ENCODE results near the gene BTRC.

BTRC gene

DNA sequence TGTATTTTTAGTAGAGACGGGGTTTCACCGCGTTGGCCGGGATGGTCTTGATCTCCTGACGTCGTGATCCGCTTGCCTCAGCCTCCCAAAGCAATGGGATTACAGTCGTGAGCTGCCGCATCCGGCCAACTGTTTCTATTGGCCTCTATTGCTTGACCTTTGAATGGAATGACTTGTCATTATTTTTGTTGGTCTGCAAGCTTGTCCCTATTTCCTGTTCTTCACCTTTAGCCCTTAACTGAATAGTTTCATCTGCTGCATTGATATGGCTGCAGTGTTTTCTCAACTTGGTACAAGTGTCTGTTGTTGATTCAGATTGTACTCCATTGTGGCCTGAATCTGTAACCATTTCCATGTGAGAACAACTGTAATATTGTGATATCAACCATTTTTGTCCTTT lies 128.6 kb downstream of the BTRC start:
- H3K4me2 ChIP-seq (ENCODE audit: low read length): no peak overlapping the region
- no peak overlapping the region for H3K4ac ChIP-seq (ENCODE audit: low read depth, low read length)
- no peaks in the 10 kb centered on the region for H3K27me3 ChIP-seq (ENCODE audit: insufficient read depth, low read length)
- H3K9ac ChIP-seq (ENCODE audit: low read length): no peak overlapping the region
- no peak overlapping the region for H3K23ac ChIP-seq (ENCODE audit: low read length)
- no peak overlapping the region for H2BK5ac ChIP-seq (ENCODE audit: low read depth, low read length, poor library complexity)
- H4K8ac ChIP-seq (ENCODE audit: low read depth, low read length): no peak overlapping the region
- H3K9me3 ChIP-seq (ENCODE audit: insufficient read depth, low read depth, low read length): no peaks in the 10 kb centered on the region
- no CpG with 5 or more reads among the region's 10 CpGs for WGBS (ENCODE audit: extremely low coverage, insufficient coverage, insufficient read length)
- no peak overlapping the region for H3K4me3 ChIP-seq (ENCODE audit: low read depth, low read length)
- no peak overlapping the region for H2BK12ac ChIP-seq (ENCODE audit: low read length)
- no peaks in the 10 kb centered on the region for H3K4me1 ChIP-seq (ENCODE audit: control insufficient read depth in 1 of 2, insufficient read depth in 2 of 2, low read length in 2 of 2)
- H2AFZ ChIP-seq (ENCODE audit: insufficient read depth, low read length, poor library complexity): no peak overlapping the region
- no peak overlapping the region for H2AK5ac ChIP-seq (ENCODE audit: low read length)
- H4K12ac ChIP-seq (ENCODE audit: low read depth, low read length): no peak overlapping the region
- no peaks in the 10 kb centered on the region for H3K79me1 ChIP-seq (ENCODE audit: low read length)
- H2BK120ac ChIP-seq (ENCODE audit: insufficient read depth, low read length, poor library complexity): no peak overlapping the region
- H3K79me2 ChIP-seq (ENCODE audit: control insufficient read depth, insufficient read depth, low read length, poor library complexity): no peaks in the 10 kb centered on the region
- no peak overlapping the region for H3K14ac ChIP-seq (ENCODE audit: low read length)
- no peak overlapping the region for H3K27ac ChIP-seq (ENCODE audit: low read depth, low read length)
- H3K18ac ChIP-seq (ENCODE audit: low read length): no peak overlapping the region
- H3K36me3 ChIP-seq (ENCODE audit: control insufficient read depth in 1 of 2, insufficient read depth in 2 of 2, low read length in 2 of 2): no peaks in the 10 kb centered on the region
- DNase-seq: no peak
- no peak overlapping the region for H4K91ac ChIP-seq (ENCODE audit: low read depth, low read length)

DNA sequence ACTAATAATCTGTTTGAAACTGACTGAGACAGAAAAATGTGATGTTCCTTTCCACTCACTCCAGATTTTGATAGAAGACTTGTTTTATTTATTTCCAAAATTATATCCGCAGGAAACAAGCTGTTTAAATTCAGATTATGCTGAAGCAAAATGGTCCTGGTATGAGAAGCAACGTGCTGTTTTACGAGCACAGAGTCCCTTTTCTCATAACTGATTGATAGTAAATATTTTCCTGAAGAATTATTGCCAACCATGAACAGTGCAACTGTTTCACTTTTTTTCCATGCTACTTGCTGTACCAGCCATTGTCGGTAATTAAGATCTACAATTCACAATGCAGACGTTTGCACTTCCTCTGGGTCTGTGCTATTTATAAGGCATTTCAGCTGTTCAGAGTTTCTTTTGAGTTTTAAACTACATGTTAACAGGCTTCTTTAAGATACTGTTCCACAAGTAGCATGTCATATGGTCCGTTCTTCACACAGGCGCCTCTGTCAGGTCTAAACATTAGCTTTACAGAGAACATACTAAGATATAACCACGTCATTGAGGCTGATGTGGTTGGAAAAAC lies 130.3 kb downstream of the BTRC start:
- no peak overlapping the region for H4K91ac ChIP-seq (ENCODE audit: low read depth, low read length)
- no peak overlapping the region for H3K14ac ChIP-seq (ENCODE audit: low read length)
- no peak overlapping the region for H2BK12ac ChIP-seq (ENCODE audit: low read length)
- DNase-seq: no peak
- no peak overlapping the region for H3K18ac ChIP-seq (ENCODE audit: low read length)
- H2BK120ac ChIP-seq (ENCODE audit: insufficient read depth, low read length, poor library complexity): no peak overlapping the region
- no peak overlapping the region for H2BK5ac ChIP-seq (ENCODE audit: low read depth, low read length, poor library complexity)
- H2AFZ ChIP-seq (ENCODE audit: insufficient read depth, low read length, poor library complexity): no peak overlapping the region
- no peaks in the 10 kb centered on the region for H3K36me3 ChIP-seq (ENCODE audit: control insufficient read depth in 1 of 2, insufficient read depth in 2 of 2, low read length in 2 of 2)
- no peaks in the 10 kb centered on the region for H3K79me2 ChIP-seq (ENCODE audit: control insufficient read depth, insufficient read depth, low read length, poor library complexity)
- WGBS (ENCODE audit: extremely low coverage, insufficient coverage, insufficient read length): no CpG with 5 or more reads among the region's 8 CpGs
- no peak overlapping the region for H3K4ac ChIP-seq (ENCODE audit: low read depth, low read length)
- no peaks in the 10 kb centered on the region for H3K9me3 ChIP-seq (ENCODE audit: insufficient read depth, low read depth, low read length)
- H4K12ac ChIP-seq (ENCODE audit: low read depth, low read length): no peak overlapping the region
- no peaks in the 10 kb centered on the region for H3K79me1 ChIP-seq (ENCODE audit: low read length)
- H3K4me1 ChIP-seq (ENCODE audit: control insufficient read depth in 1 of 2, insufficient read depth in 2 of 2, low read length in 2 of 2): no peaks in the 10 kb centered on the region
- no peak overlapping the region for H2AK5ac ChIP-seq (ENCODE audit: low read length)
- H4K8ac ChIP-seq (ENCODE audit: low read depth, low read length): no peak overlapping the region
- no peak overlapping the region for H3K27ac ChIP-seq (ENCODE audit: low read depth, low read length)
- no peaks in the 10 kb centered on the region for H3K27me3 ChIP-seq (ENCODE audit: insufficient read depth, low read length)
- no peak overlapping the region for H3K9ac ChIP-seq (ENCODE audit: low read length)
- no peak overlapping the region for H3K4me2 ChIP-seq (ENCODE audit: low read length)
- no peak overlapping the region for H3K4me3 ChIP-seq (ENCODE audit: low read depth, low read length)
- no peak overlapping the region for H3K23ac ChIP-seq (ENCODE audit: low read length)

DNA sequence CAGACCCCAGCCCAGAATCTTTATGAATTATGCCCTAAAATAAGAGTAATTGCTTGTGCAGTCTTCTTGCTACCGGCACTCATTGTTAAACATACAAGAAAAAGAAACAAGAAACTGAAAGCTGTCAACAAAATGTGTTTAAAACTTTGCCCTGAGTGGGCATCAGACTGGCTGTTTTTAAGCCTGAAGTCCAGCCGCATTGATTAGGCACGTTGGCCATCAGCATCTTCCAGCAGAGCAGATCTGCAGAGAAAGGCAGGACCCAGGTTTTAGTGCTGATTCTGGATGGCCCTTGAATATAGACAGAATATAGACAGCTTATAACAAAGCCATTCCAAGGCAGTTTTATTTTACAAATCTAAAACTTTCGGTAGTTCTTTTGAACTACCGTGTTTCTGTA lies 131.2 kb downstream of the BTRC start:
- Histone ChIP-seq H3K27me3 (ENCODE audit: insufficient read depth, low read length) (no peaks in the 10 kb centered on the region), H3K27ac (ENCODE audit: low read depth, low read length) (no peak overlapping the region), H3K4me1 (ENCODE audit: control insufficient read depth in 1 of 2, insufficient read depth in 2 of 2, low read length in 2 of 2) (no peaks in the 10 kb centered on the region), H3K14ac (ENCODE audit: low read length) (no peak overlapping the region), H3K18ac (ENCODE audit: low read length) (no peak overlapping the region), H3K79me2 (ENCODE audit: control insufficient read depth, insufficient read depth, low read length, poor library complexity) (no peaks in the 10 kb centered on the region), H4K91ac (ENCODE audit: low read depth, low read length) (no peak overlapping the region), H2BK120ac (ENCODE audit: insufficient read depth, low read length, poor library complexity) (no peak overlapping the region), H3K4me3 (ENCODE audit: low read depth, low read length) (no peak overlapping the region), H2AFZ (ENCODE audit: insufficient read depth, low read length, poor library complexity) (no peak overlapping the region), H3K36me3 (ENCODE audit: control insufficient read depth in 1 of 2, insufficient read depth in 2 of 2, low read length in 2 of 2) (no peaks in the 10 kb centered on the region), H3K23ac (ENCODE audit: low read length) (no peak overlapping the region), H3K9me3 (ENCODE audit: insufficient read depth, low read depth, low read length) (no peaks in the 10 kb centered on the region), H4K8ac (ENCODE audit: low read depth, low read length) (no peak overlapping the region), H2BK5ac (ENCODE audit: low read depth, low read length, poor library complexity) (no peak overlapping the region), H4K12ac (ENCODE audit: low read depth, low read length) (no peak overlapping the region), H2BK12ac (ENCODE audit: low read length) (no peak overlapping the region), H3K4ac (ENCODE audit: low read depth, low read length) (no peak overlapping the region), H3K79me1 (ENCODE audit: low read length) (no peaks in the 10 kb centered on the region), H3K9ac (ENCODE audit: low read length) (no peak overlapping the region), H2AK5ac (ENCODE audit: low read length) (no peak overlapping the region), H3K4me2 (ENCODE audit: low read length) (no peak overlapping the region)
- no CpG with 5 or more reads among the region's 5 CpGs for WGBS (ENCODE audit: extremely low coverage, insufficient coverage, insufficient read length)
- DNase-seq: no peak

DNA sequence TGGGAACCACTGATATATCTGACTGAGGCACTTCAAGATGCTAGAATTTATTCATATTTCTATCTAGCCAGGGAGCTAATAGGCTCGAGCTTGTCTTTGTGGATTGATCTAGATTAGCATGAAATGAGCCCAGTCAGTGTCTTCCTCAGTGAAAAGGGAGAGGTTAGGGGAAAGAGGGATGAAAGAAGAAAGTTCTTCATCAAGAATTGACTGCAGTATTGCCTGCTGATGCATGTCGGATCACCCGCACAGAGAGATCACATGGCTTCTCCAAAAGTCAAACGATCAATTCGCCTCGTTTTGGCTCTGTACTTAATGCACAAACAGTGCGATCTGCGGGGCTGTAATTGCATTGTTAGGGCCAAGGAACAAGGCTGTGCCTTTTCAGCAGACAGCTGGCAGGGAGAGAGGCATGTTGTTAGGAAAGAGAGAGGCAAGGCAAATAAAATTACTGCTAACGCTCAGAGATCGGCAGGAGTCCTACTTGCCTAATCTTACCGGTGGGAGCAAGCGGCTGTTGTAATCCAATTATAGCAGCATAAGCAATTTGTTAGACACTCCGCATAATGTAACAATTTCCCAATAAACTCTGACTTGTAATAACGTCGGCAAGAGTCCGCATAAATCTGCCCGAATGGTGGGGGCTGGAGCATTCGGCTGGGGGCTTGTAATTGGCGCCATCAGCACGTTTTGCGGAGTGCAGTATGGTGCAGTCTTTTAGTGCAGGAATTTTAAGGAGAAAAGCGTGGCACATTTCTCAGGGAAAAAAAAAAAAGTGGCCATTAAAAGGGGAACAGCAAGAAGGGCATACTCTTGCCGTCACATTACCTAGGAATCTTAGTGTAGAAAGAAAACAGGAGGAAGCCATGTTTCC lies 132.0 kb downstream of the BTRC start:
- no peak overlapping the region for H3K4ac ChIP-seq (ENCODE audit: low read depth, low read length)
- H3K14ac ChIP-seq (ENCODE audit: low read length): no peak overlapping the region
- H2BK120ac ChIP-seq (ENCODE audit: insufficient read depth, low read length, poor library complexity): no peak overlapping the region
- H3K18ac ChIP-seq (ENCODE audit: low read length): no peak overlapping the region
- no peak for DNase-seq
- no CpG with 5 or more reads among the region's 23 CpGs for WGBS (ENCODE audit: extremely low coverage, insufficient coverage, insufficient read length)
- no peaks in the 10 kb centered on the region for H3K36me3 ChIP-seq (ENCODE audit: control insufficient read depth in 1 of 2, insufficient read depth in 2 of 2, low read length in 2 of 2)
- H2BK12ac ChIP-seq (ENCODE audit: low read length): no peak overlapping the region
- H3K9me3 ChIP-seq (ENCODE audit: insufficient read depth, low read depth, low read length): no peaks in the 10 kb centered on the region
- no peak overlapping the region for H4K91ac ChIP-seq (ENCODE audit: low read depth, low read length)
- H4K8ac ChIP-seq (ENCODE audit: low read depth, low read length): no peak overlapping the region
- no peak overlapping the region for H2BK5ac ChIP-seq (ENCODE audit: low read depth, low read length, poor library complexity)
- H3K23ac ChIP-seq (ENCODE audit: low read length): no peak overlapping the region
- H3K4me1 ChIP-seq (ENCODE audit: control insufficient read depth in 1 of 2, insufficient read depth in 2 of 2, low read length in 2 of 2): no peaks in the 10 kb centered on the region
- H4K12ac ChIP-seq (ENCODE audit: low read depth, low read length): no peak overlapping the region
- H3K27ac ChIP-seq (ENCODE audit: low read depth, low read length): no peak overlapping the region
- no peaks in the 10 kb centered on the region for H3K27me3 ChIP-seq (ENCODE audit: insufficient read depth, low read length)
- H3K4me2 ChIP-seq (ENCODE audit: low read length): no peak overlapping the region
- H3K4me3 ChIP-seq (ENCODE audit: low read depth, low read length): no peak overlapping the region
- no peaks in the 10 kb centered on the region for H3K79me2 ChIP-seq (ENCODE audit: control insufficient read depth, insufficient read depth, low read length, poor library complexity)
- H2AK5ac ChIP-seq (ENCODE audit: low read length): no peak overlapping the region
- H3K79me1 ChIP-seq (ENCODE audit: low read length): no peaks in the 10 kb centered on the region
- no peak overlapping the region for H3K9ac ChIP-seq (ENCODE audit: low read length)
- no peak overlapping the region for H2AFZ ChIP-seq (ENCODE audit: insufficient read depth, low read length, poor library complexity)

Data from trophoblast cell (in vitro differentiated cells and primary cell).